Prostate gland (tissue), 2 donors: Measurements from ENCODE around the gene CADPS. TPM values are rescaled to one million over a fixed set of nuclear protein-coding genes. Genes with fewer than 3 reads are reported as not detected.

Experiments
- DNase-seq: peaks from one replicate; pipeline ENCODE4 v3.0.0-alpha.2; 2019; ENCODE audit warnings: low spot score
- H3K27ac ChIP-seq, 2 donors: fragments of 200-600 bp; sonication (generic); 2 replicates each; pipeline ENCODE4 v1.5.1; 2017 to 2019
- H3K27me3 ChIP-seq: fragments of 200-600 bp; sonication (generic); replicated peaks from 2 replicates; pipeline ENCODE4 v1.5.1; 2019; ENCODE audit not compliant: insufficient read depth
- H3K36me3 ChIP-seq, 2 donors: fragments of 200-600 bp; sonication (generic); 1 replicate in 1 of 2; 2 replicates in 1 of 2; pipeline versions ENCODE4 v1.5.1 to v1.8.1; 2017 to 2019
- H3K4me1 ChIP-seq: fragments of 200-600 bp; sonication (generic); replicated peaks from 2 replicates; pipeline ENCODE4 v1.5.1; 2019
- H3K4me3 ChIP-seq, 2 donors: fragments of 200-600 bp; sonication (generic); 2 replicates each; pipeline ENCODE4 v1.5.1; 2017 to 2019
- H3K9me3 ChIP-seq: fragments of 200-600 bp; sonication (generic); 2 replicates; pipeline ENCODE4 v1.5.1; 2017
- POLR2A ChIP-seq: fragments of 450-650 bp; IDR thresholded peaks from one replicate; pipeline ENCODE4 v1.6.1; 2016; ENCODE audit warnings: antibody characterized with exemption, mild to moderate bottlenecking
- POLR2AphosphoS5 ChIP-seq: sonication (generic); formaldehyde crosslinking; IDR thresholded peaks from one replicate; pipeline ENCODE4 v1.6.1; 2017; ENCODE audit warnings: antibody characterized with exemption
- WGBS: methylation state at CpG from one replicate; pipeline ENCODE4 v1.1.5; 2018; 5-methylcytosine and 5-hydroxymethylcytosine counted together
- intact Hi-C: fragments of 100-400 bp; cut with DNase I; formaldehyde crosslinking; loops from one replicate; pipeline ENCODE4 v1.14.2; 2022
- total RNA-seq, 2 donors: library from RNA; depleted of rRNA; stranded (reverse); fragments of >200 nt; gene quantifications; one replicate each; pipeline ENCODE4 v1.1.0, GENCODE V29; 2016
- TF ChIP-seq, protein P1 (sequence below), 4 experiments: fragments of 200-600 bp in 2 of 4; fragments of 450-650 bp in 2 of 4; sonication (generic) in 2 of 4; IDR thresholded peaks; 1 replicate in 3 of 4; 2 replicates in 1 of 4; pipeline ENCODE4 v1.5.1; 2016 to 2019; ENCODE audit warnings: antibody characterized with exemption in 4 of 4, mild to moderate bottlenecking in 2 of 4, moderate library complexity in 2 of 4

Gene CADPS
- total RNA-seq, 2 donors from 2014 or later, result 4.0 to 7.7 TPM

DNA sequence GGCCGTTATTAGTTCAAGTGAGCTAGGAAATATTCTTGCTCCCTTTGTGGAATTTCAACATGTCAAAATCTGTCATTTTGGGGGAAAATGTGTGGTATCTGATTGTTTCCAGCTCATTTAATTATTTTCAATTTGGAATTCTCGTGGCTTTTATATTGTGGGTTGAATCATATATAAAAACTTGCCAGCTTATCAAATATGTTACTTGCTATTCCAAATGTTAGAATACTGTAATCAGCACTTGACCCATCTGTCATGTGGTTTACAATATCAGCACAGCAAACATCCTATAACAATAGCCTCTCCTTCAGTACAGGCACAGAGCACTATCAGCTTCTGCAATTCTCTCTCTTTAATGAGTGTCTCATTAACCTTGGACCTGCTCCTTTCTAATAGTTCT is 371.7 kb downstream of the CADPS start:
- DNase-seq, result no peak
- WGBS, result 51% methylated on average over 2 of the region's 2 CpGs
- intact Hi-C loops, result no loop called here

GRCh38 chr3:62502315-62503300 is 372.6 kb downstream of the CADPS start:
- Histone ChIP-seq H3K27me3 (no peaks in the 10 kb centered on the region), H3K27ac (no peak overlapping the region), H3K4me1 (no peaks in the 10 kb centered on the region), H3K9me3 (no peaks in the 10 kb centered on the region), H3K36me3 (no peaks in the 10 kb centered on the region), H3K4me3 (no peak overlapping the region)
- no peak for DNase-seq
- 59% methylated on average over 8 of the region's 8 CpGs for WGBS
- intact Hi-C loops, result no loop called here
- TF ChIP-seq, protein P1, sequence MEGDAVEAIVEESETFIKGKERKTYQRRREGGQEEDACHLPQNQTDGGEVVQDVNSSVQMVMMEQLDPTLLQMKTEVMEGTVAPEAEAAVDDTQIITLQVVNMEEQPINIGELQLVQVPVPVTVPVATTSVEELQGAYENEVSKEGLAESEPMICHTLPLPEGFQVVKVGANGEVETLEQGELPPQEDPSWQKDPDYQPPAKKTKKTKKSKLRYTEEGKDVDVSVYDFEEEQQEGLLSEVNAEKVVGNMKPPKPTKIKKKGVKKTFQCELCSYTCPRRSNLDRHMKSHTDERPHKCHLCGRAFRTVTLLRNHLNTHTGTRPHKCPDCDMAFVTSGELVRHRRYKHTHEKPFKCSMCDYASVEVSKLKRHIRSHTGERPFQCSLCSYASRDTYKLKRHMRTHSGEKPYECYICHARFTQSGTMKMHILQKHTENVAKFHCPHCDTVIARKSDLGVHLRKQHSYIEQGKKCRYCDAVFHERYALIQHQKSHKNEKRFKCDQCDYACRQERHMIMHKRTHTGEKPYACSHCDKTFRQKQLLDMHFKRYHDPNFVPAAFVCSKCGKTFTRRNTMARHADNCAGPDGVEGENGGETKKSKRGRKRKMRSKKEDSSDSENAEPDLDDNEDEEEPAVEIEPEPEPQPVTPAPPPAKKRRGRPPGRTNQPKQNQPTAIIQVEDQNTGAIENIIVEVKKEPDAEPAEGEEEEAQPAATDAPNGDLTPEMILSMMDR (IDR thresholded peaks at IDR 0.05), result no peak
- TF ChIP-seq POLR2AphosphoS5, result no peak
- TF ChIP-seq POLR2A, result no peak

More for the DNA sequence above, 371.7 kb downstream of the CADPS start:
- Histone ChIP-seq H3K27me3 (no peaks in the 10 kb centered on the region), H3K36me3 (no peaks in the 10 kb centered on the region), H3K4me1 (no peaks in the 10 kb centered on the region), H3K27ac (no peak overlapping the region), H3K4me3 (no peak overlapping the region), H3K9me3 (no peaks in the 10 kb centered on the region)
- TF ChIP-seq, protein P1 (IDR thresholded peaks at IDR 0.05), result no peak
- TF ChIP-seq POLR2A (no peak), POLR2AphosphoS5 (no peak)

DNA sequence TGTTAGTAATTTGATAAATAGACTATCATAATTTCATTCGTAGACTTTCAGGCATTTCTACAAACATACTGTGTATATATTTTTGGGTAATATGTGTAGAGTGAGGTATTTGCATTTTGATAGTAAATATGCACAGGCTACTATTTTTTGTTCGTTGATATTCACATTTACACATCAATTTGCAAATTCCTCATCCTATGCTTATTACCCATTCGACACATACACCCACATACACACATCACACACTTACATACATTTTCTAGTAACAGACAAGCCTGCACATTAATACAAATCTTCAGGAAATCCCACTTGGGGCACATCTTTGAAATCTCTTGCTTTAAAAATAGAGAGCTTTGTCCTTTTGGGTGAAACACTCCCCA is 373.9 kb downstream of the CADPS start:
- no peaks in the 10 kb centered on the region for H3K9me3 ChIP-seq
- DNase-seq, result no peak
- no peaks in the 10 kb centered on the region for H3K36me3 ChIP-seq
- H3K4me3 ChIP-seq, result no peak overlapping the region
- TF ChIP-seq POLR2AphosphoS5 (no peak), POLR2A (no peak)
- no peaks in the 10 kb centered on the region for H3K27me3 ChIP-seq
- no peak overlapping the region for H3K27ac ChIP-seq
- intact Hi-C loops, result no loop called here
- no peaks in the 10 kb centered on the region for H3K4me1 ChIP-seq
- WGBS, result 95% methylated on average over 3 of the region's 3 CpGs

- 95% methylated on average over 2 of the region's 2 CpGs for WGBS
- no peak for DNase-seq
- Histone ChIP-seq H3K36me3 (no peaks in the 10 kb centered on the region), H3K27me3 (no peaks in the 10 kb centered on the region), H3K4me3 (no peak overlapping the region), H3K27ac (no peak overlapping the region), H3K9me3 (no peaks in the 10 kb centered on the region), H3K4me1 (no peaks in the 10 kb centered on the region)
- TF ChIP-seq, protein P1 (IDR thresholded peaks at IDR 0.05), result no peak
- TF ChIP-seq POLR2AphosphoS5, result no peak
- no peak for TF ChIP-seq POLR2A
- intact Hi-C loops, result no loop called here
Observed at GRCh38 chr3:62500556-62501288, 374.5 kb downstream of the CADPS start.

GRCh38 chr3:62497156-62497555 is 378.1 kb downstream of the CADPS start:
- intact Hi-C loops, result no loop called here
- H3K4me1 ChIP-seq, result no peaks in the 10 kb centered on the region
- TF ChIP-seq POLR2AphosphoS5 (no peak), POLR2A (no peak)
- TF ChIP-seq, protein P1 (IDR thresholded peaks at IDR 0.05), result no peak
- DNase-seq, result no peak
- no peaks in the 10 kb centered on the region for H3K9me3 ChIP-seq
- H3K27me3 ChIP-seq, result no peaks in the 10 kb centered on the region
- WGBS, result 87% methylated on average over 5 of the region's 5 CpGs
- no peak overlapping the region for H3K27ac ChIP-seq
- no peak overlapping the region for H3K4me3 ChIP-seq
- no peaks in the 10 kb centered on the region for H3K36me3 ChIP-seq
